ENCODE measurements around the gene SURF1. TPM values are rescaled to one million over a fixed set of nuclear protein-coding genes. Genes with fewer than 3 reads are reported as not detected.

The SURF1 gene
- total RNA-seq, 4 donors from 2014 or later, result 35.0 to 59.4 (median 41.6) TPM

DNA sequence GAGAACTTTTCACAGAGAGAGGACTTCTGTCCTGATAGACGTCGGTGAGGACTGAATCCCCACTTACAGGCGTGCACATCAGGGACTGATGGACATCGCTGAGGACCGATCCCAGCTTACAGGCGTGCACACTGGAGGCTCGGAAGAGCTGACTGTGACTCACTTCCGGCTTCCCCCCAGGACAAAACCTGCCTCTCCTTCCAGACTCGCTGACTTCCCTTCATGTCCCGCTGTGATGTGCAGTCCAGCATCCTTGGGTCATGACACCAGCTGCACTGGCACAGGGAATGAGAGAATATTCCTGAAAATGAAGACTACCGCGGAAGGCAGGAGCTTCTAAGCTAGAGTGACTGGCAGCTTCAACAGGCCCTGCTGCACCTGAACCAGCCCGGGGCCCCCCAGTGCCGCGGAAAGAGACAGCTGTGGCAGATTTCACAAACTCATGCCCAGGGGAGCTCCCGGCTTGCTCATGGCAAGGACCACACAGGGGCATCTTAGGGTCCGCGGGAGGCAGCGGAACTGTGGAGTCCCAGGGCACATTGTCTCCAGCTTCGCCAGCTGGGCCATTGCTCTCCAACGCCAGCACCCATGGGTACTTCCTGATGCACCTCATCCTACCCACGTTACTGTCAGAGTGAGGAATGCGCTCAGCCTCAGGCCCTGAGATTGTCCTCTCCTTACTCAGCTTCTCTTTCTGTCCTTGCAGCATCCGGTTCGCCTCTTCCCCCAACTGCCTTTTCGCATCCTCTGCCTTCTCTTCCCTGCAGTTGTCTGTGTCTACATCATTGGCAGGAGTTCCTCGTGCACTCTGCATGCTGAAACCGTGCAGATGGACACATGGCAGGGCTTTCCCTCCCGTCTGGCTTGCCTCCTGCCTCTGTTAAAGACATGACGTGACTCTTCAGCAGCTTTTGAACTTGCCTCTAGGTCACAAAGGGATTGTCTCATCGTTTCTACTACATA, 49.8 kb downstream of the SURF1 start:
- Histone ChIP-seq H3K36me3 (no peaks in the 10 kb centered on the region), H3K4me1 (no peaks in the 10 kb centered on the region), H3K4me3 (no peak overlapping the region), H3K27me3 (no peaks in the 10 kb centered on the region), H3K27ac (no peak overlapping the region), H3K9me3 (peaks cover 0 to 5% (median 0%) of the 10 kb centered on the region in 4 donors)
- no peak for DNase-seq (ENCODE audit: low spot score in 2 of 2)
- WGBS, 2 donors, result 66 to 73% methylated on average over 31 of the region's 31 CpGs
- TF ChIP-seq, protein P1, sequence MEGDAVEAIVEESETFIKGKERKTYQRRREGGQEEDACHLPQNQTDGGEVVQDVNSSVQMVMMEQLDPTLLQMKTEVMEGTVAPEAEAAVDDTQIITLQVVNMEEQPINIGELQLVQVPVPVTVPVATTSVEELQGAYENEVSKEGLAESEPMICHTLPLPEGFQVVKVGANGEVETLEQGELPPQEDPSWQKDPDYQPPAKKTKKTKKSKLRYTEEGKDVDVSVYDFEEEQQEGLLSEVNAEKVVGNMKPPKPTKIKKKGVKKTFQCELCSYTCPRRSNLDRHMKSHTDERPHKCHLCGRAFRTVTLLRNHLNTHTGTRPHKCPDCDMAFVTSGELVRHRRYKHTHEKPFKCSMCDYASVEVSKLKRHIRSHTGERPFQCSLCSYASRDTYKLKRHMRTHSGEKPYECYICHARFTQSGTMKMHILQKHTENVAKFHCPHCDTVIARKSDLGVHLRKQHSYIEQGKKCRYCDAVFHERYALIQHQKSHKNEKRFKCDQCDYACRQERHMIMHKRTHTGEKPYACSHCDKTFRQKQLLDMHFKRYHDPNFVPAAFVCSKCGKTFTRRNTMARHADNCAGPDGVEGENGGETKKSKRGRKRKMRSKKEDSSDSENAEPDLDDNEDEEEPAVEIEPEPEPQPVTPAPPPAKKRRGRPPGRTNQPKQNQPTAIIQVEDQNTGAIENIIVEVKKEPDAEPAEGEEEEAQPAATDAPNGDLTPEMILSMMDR (IDR thresholded peaks at IDR 0.05), result no peak
- TF ChIP-seq EP300 (IDR thresholded peaks at IDR 0.05) (no peak), POLR2A (IDR thresholded peaks at IDR 0.05) (no peak)

DNA sequence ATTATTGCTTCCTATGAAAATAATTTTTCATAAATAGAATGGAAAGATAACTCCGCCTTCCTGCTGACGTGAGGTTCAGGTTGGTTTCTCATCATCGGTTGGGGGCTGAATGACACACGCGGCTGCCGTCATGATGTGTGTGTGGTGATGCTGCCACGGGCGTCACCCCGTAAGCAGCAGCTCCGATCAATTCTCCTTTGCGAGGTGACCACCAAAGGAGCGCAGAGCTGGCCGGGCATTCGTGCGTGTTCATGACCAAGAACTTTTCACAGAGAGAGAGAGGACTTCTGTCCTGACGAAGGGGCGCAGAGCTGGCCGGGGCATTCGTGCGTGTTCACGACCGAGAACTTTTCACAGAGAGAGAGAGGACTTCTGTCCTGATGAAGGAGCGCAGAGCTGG, 50.6 kb downstream of the SURF1 start:
- no peak for TF ChIP-seq POLR2A (IDR thresholded peaks at IDR 0.05)
- no peak for TF ChIP-seq EP300 (IDR thresholded peaks at IDR 0.05)
- TF ChIP-seq, protein P1 (IDR thresholded peaks at IDR 0.05), result no peak
- Histone ChIP-seq H3K27me3 (no peaks in the 10 kb centered on the region), H3K9me3 (peaks cover 0 to 5% (median 0%) of the 10 kb centered on the region in 4 donors), H3K4me1 (no peaks in the 10 kb centered on the region), H3K27ac (no peak overlapping the region), H3K4me3 (no peak overlapping the region), H3K36me3 (no peaks in the 10 kb centered on the region)
- WGBS, 2 donors, result 83 to 84% methylated on average over 20 of the region's 23 CpGs
- DNase-seq (ENCODE audit: low spot score in 2 of 2), result no peak

DNA sequence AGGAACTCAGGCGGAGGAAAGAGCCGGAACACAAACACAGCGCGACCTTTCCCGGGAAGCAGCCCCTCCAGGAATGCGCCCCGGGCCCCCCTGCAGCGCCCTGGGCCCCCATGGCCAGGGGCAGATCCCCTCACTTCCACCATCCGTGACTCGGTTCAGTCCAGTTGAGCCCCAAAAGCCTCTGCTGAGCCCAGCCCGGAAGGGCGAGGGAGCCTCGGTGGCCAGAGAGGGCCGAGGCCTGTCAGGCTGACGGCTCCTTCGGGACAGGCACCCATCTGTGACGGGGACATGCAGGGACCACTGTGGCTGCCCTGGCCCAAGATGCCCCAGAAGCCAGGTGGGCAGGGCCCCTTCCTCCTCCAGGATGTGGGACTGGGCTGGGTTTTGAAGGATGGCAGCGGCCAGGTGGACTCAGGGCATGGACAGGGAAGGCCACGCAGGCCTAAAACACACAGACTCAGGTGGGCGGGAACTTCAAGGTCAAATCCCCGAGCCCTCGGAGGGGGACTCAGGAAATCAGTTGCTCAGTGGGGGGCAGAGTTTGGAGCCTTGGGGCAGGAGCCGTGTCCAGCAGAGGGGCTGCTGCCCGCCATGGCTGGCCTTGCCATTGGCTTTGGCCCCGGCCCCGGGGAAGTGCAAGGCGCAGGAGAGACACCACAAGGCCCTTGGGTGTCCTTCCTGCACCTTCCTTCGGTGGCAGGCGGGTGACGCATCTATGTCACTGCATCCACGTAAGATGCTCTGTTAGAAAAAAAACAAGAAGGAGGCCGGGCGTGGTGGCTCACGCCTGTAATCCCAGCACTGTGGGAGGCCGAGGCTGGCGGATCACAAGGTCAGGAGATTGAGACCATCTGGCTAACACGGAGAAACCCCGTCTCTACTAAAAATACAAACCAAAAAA, 51.6 kb downstream of the SURF1 start:
- no peaks in the 10 kb centered on the region for H3K27me3 ChIP-seq
- peaks cover 0 to 2% (median 0%) of the 10 kb centered on the region in 4 donors for H3K9me3 ChIP-seq
- H3K27ac ChIP-seq, result no peak overlapping the region
- H3K4me1 ChIP-seq, result no peaks in the 10 kb centered on the region
- 77 to 87% methylated on average over 31 to 38 of the region's 38 CpGs for WGBS, 2 donors
- TF ChIP-seq, protein P1 (IDR thresholded peaks at IDR 0.05), result no peak
- TF ChIP-seq POLR2A (IDR thresholded peaks at IDR 0.05) (no peak), EP300 (IDR thresholded peaks at IDR 0.05) (no peak)
- no peak overlapping the region for H3K4me3 ChIP-seq
- no peak for DNase-seq (ENCODE audit: low spot score in 2 of 2)
- no peaks in the 10 kb centered on the region for H3K36me3 ChIP-seq

DNA sequence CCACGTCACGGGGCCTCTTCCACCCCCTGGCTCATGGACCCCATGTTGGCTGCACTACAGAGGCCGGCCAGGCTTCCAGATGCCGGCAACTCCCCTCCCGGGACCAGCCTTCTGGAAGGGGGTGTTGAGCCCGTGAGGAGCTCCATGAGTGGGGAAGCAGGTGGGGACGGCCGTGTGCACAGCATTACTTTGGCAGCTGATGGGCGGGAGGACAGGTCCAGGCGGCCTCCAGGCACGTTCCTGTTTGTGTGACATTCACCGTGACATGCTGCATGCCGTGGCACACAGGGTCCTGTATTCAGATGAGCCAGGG, 52.2 kb downstream of the SURF1 start:
- H3K9me3 ChIP-seq, result no peaks in the 10 kb centered on the region
- H3K27me3 ChIP-seq, result no peaks in the 10 kb centered on the region
- no peaks in the 10 kb centered on the region for H3K4me1 ChIP-seq
- 44 to 52% methylated on average over 13 of the region's 13 CpGs for WGBS, 2 donors
- no peak overlapping the region for H3K4me3 ChIP-seq
- DNase-seq (ENCODE audit: low spot score in 2 of 2), result no peak
- no peaks in the 10 kb centered on the region for H3K36me3 ChIP-seq
- TF ChIP-seq, protein P1 (IDR thresholded peaks at IDR 0.05), result no peak
- no peak for TF ChIP-seq POLR2A (IDR thresholded peaks at IDR 0.05)
- TF ChIP-seq EP300 (IDR thresholded peaks at IDR 0.05), result no peak
- H3K27ac ChIP-seq, result no peak overlapping the region

Data from tibial nerve (tissue), 4 donors.